Stimulated activated CD8-positive, alpha-beta memory T cell treated with anti-CD3 and anti-CD28 coated beads, Interleukin-12 subunit alpha, Interleukin-12 subunit beta, amount 100 ng/mL, for 24 hours (primary cell): ENCODE results near the gene POLA1.

Source experiments
- DNase-seq: peaks from one replicate; pipeline ENCODE4 v3.0.0-alpha.2; 2020; ENCODE audit errors: extremely low read depth

The POLA1 gene

GRCh38 chrX:24969812-24970211 is 276.1 kb downstream of the POLA1 start:
- no peak for DNase-seq

GRCh38 chrX:24979081-24979480 is 285.4 kb downstream of the POLA1 start:
- no peak for DNase-seq

- no peak for DNase-seq
These were observed 287.3 kb downstream of the POLA1 start for GRCh38 chrX:24981030-24981429.

- DNase-seq, result no peak
These were observed 288.7 kb downstream of the POLA1 start for GRCh38 chrX:24982306-24982965.

- no peak for DNase-seq
These were observed 290.2 kb downstream of the POLA1 start for GRCh38 chrX:24983931-24984330.

- no peak for DNase-seq
These were observed 291.4 kb downstream of the POLA1 start for GRCh38 chrX:24985120-24985519.

GRCh38 chrX:24987731-24988130 is 294.0 kb downstream of the POLA1 start:
- no peak for DNase-seq

GRCh38 chrX:24988314-24988713 is 294.6 kb downstream of the POLA1 start:
- DNase-seq, result no peak

- no peak for DNase-seq
These were observed 296.8 kb downstream of the POLA1 start for GRCh38 chrX:24990535-24990934.

- DNase-seq, result no peak
These were observed 300.2 kb downstream of the POLA1 start for GRCh38 chrX:24993879-24994278.

GRCh38 chrX:24996096-24996709 is 302.5 kb downstream of the POLA1 start:
- DNase-seq, result no peak

- DNase-seq, result no peak
These were observed 305.8 kb downstream of the POLA1 start for GRCh38 chrX:24999511-24999910.

- DNase-seq, result no peak
These were observed 308.3 kb downstream of the POLA1 start for GRCh38 chrX:25001808-25002660.

GRCh38 chrX:25002661-25003020 is 308.9 kb downstream of the POLA1 start:
- no peak for DNase-seq

- no peak for DNase-seq
These were observed 309.5 kb downstream of the POLA1 start for GRCh38 chrX:25003066-25003849.

- no peak for DNase-seq
These were observed 310.3 kb downstream of the POLA1 start for GRCh38 chrX:25004040-25004439.

GRCh38 chrX:25004485-25005032 is 310.8 kb downstream of the POLA1 start:
- DNase-seq, result no peak

GRCh38 chrX:25005034-25005381 is 311.3 kb downstream of the POLA1 start:
- no peak for DNase-seq

GRCh38 chrX:25005382-25006185 is 311.9 kb downstream of the POLA1 start:
- DNase-seq, result no peak

- DNase-seq, result no peak
These were observed 312.9 kb downstream of the POLA1 start for GRCh38 chrX:25006586-25007058.
